ENCODE data around the gene UBE2M.
"Not testable (repeated sequence)": the region's sequence is repeated elsewhere in the genome, so short reads cannot be mapped to it uniquely, and the experiment has no call there.

The UBE2M gene

GRCh38 chr19:58513694-58514563, 44.5 kb downstream of the UBE2M start:
- peak; percentile 63 for DNase-seq (ENCODE audit: extremely low read depth, low read depth)
- TF ChIP-seq CTCF (IDR thresholded peaks at IDR 0.05; ENCODE audit: low read depth, low read length) = peak; percentile 47

- no peak for DNase-seq (ENCODE audit: extremely low read depth, low read depth)
- no peak for TF ChIP-seq CTCF (IDR thresholded peaks at IDR 0.05; ENCODE audit: low read depth, low read length)
Measured at GRCh38 chr19:58513213-58513693, 45.2 kb downstream of the UBE2M start.

- TF ChIP-seq CTCF (IDR thresholded peaks at IDR 0.05; ENCODE audit: low read depth, low read length) = no peak
- DNase-seq (ENCODE audit: extremely low read depth, low read depth) = no peak
Measured at GRCh38 chr19:58511353-58512208, 46.8 kb downstream of the UBE2M start, which contains the start of gene SLC27A5. Gene SLC27A5 (minus strand): TSS chr19:58511992. CDS start chr19:58511955, 37 bp downstream.

- DNase-seq (ENCODE audit: extremely low read depth, low read depth) = no peak
- TF ChIP-seq CTCF (IDR thresholded peaks at IDR 0.05; ENCODE audit: low read depth, low read length) = no peak
Measured at GRCh38 chr19:58510084-58510862, 48.1 kb downstream of the UBE2M start.

- DNase-seq (ENCODE audit: extremely low read depth, low read depth) = no peak
- no peak for TF ChIP-seq CTCF (IDR thresholded peaks at IDR 0.05; ENCODE audit: low read depth, low read length)
Measured at GRCh38 chr19:58509731-58510083, 48.7 kb downstream of the UBE2M start.

- DNase-seq (ENCODE audit: extremely low read depth, low read depth) = not testable (repeated sequence)
Measured at GRCh38 chr19:58507602-58508223, 50.7 kb downstream of the UBE2M start.
